ENCODE data around the gene DAD1. TPM values are rescaled to one million over a fixed set of nuclear protein-coding genes. Genes with fewer than 3 reads are reported as not detected.

DAD1 gene
- total and polyA plus RNA-seq, 7 donors: 77.8 to 277 (median 118) TPM

DNA sequence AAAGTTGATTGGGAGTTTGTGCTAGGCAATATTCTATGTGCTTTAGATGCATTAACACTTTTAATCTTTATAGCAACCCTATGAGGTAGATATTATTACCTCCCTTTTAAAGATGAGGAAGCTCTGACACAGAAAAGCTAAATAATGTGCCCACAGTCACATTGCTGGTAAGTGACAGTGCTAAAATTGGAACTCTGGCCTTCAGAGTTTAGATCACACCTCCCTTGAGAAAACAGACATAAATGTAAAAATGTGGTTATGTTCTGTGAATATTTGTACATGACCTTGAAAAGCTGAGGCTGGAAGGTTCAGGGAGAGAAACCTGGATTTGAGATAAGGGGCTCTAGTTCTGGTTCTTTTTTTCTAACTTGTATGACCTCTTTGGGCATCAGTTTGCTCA lies 11.0 kb upstream of the DAD1 start:
- peaks cover 23% of the 10 kb centered on the region for H3K4me1 ChIP-seq
- H3K9me3 ChIP-seq: no peaks in the 10 kb centered on the region
- DNase-seq: no peak
- H3K27ac ChIP-seq: peak overlapping the region; percentile 94
- peaks cover 2 to 42% of the 10 kb centered on the region in 2 donors for H3K36me3 ChIP-seq (ENCODE audit: insufficient read depth in 1 of 2, low read depth in 1 of 2)
- peak overlapping the region; percentile 97 for H3K4me3 ChIP-seq
- no peaks in the 10 kb centered on the region for H3K27me3 ChIP-seq (ENCODE audit: insufficient read depth in 3 of 3, low read length in 2 of 3)
- intact Hi-C loops (cut with DNase I): no loop called here
- ATAC-seq: no peak
- TF ChIP-seq, protein P1, sequence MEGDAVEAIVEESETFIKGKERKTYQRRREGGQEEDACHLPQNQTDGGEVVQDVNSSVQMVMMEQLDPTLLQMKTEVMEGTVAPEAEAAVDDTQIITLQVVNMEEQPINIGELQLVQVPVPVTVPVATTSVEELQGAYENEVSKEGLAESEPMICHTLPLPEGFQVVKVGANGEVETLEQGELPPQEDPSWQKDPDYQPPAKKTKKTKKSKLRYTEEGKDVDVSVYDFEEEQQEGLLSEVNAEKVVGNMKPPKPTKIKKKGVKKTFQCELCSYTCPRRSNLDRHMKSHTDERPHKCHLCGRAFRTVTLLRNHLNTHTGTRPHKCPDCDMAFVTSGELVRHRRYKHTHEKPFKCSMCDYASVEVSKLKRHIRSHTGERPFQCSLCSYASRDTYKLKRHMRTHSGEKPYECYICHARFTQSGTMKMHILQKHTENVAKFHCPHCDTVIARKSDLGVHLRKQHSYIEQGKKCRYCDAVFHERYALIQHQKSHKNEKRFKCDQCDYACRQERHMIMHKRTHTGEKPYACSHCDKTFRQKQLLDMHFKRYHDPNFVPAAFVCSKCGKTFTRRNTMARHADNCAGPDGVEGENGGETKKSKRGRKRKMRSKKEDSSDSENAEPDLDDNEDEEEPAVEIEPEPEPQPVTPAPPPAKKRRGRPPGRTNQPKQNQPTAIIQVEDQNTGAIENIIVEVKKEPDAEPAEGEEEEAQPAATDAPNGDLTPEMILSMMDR (IDR thresholded peaks at IDR 0.05): no peak

DNA sequence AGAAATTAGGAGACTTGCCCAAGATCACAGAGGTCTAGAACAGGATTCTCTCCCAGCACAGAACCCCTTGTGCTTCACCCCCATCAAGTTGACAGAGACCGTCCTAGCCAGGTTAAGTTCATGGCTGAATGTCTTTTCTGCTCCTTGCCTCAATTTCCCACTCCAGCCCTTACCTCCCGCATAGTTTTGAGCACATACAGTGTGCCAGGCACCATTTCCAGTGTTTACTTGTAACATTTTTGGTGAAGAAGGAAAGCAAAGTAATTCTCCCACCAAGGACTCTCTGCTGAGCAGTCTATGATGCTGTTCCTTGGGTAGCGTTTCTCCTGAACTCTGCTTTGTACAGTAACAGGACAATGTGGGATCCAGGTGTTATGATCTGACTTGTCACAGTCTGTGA lies 10.3 kb upstream of the DAD1 start:
- H3K36me3 ChIP-seq (ENCODE audit: insufficient read depth in 1 of 2, low read depth in 1 of 2): peaks cover under 1 to 35% of the 10 kb centered on the region in 2 donors
- intact Hi-C loops (cut with DNase I): no loop called here
- H3K27ac ChIP-seq: peak overlapping the region; percentile 94
- peaks cover 23% of the 10 kb centered on the region for H3K4me1 ChIP-seq
- peak overlapping the region; percentile 97 for H3K4me3 ChIP-seq
- TF ChIP-seq, protein P1 (IDR thresholded peaks at IDR 0.05): no peak
- ATAC-seq (peak in 1 of 4 donors; percentile 17), DNase-seq (no peak)
- no peaks in the 10 kb centered on the region for H3K9me3 ChIP-seq
- WGBS, 3 donors: 62 to 89% (median 69%) methylated on average over 3 of the region's 3 CpGs
- H3K27me3 ChIP-seq (ENCODE audit: insufficient read depth in 3 of 3, low read length in 2 of 3): no peaks in the 10 kb centered on the region

GRCh38 chr14:22598896-22599244 lies 9.8 kb upstream of the DAD1 start:
- Histone ChIP-seq H3K4me3 (peak overlapping the region; percentile 97), H3K4me1 (peaks cover 23% of the 10 kb centered on the region), H3K9me3 (no peaks in the 10 kb centered on the region), H3K27ac (peak overlapping the region; percentile 94), H3K27me3 (ENCODE audit: insufficient read depth in 3 of 3, low read length in 2 of 3) (no peaks in the 10 kb centered on the region), H3K36me3 (ENCODE audit: insufficient read depth in 1 of 2, low read depth in 1 of 2) (peaks cover 0 to 30% of the 10 kb centered on the region in 2 donors)
- ATAC-seq (peak; percentile 81 to 95 (median 90)), DNase-seq (no peak)
- WGBS, 3 donors: 1 to 3% (median 2%) methylated on average over 5 of the region's 5 CpGs
- intact Hi-C loops (cut with DNase I): no loop called here
- TF ChIP-seq, protein P1 (IDR thresholded peaks at IDR 0.05): no peak

DNA sequence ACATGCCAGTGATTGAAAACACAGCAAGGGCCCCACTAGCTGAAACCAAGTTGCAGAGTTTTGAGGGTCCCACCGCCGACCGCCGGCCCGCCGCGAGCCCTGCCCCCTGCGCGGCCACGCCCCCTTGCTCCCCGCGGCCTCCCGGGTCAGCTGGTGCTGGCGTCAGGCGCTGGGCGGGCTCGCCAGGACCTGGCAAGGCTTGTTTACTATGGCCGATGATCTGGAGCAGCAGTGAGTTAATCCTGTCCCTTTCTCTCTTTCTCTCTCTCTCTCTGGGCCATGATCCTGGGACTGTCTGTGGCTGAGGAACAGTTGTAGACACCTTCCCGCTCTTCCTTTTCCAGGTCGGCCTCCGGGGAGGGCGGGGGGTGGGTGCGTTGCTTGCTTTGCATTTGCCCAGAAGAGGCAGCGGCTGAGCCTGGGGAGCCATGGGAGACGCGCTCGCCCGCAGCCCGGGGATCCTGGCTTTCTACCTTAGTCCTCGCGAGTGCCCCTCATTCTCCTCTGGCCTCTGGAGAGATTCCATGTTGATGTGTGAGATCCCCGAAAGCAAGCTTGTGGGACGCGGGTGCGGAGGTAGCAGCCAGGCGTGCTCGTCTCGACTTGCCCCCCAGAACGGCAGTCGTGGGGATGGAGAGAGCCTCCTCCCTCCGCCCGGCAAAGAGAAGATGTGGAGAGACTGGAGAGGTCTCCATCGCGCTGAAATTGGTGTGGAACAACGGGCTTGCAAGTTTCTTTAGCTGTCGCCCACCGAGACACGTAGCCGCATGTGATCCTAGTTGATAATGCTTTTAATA lies 9.3 kb upstream of the DAD1 start, which contains the start of gene ABHD4:
Gene ABHD4 (plus strand): TSS at position 202 of the 797 bp plus-strand sequence. CDS start 7 bp downstream, at position 209.
- Histone ChIP-seq H3K4me1 (peaks cover 23% of the 10 kb centered on the region), H3K36me3 (ENCODE audit: insufficient read depth in 1 of 2, low read depth in 1 of 2) (peaks cover 0 to 25% of the 10 kb centered on the region in 2 donors), H3K4me3 (peak within 1 kb of the TSS; percentile 97), H3K27me3 (ENCODE audit: insufficient read depth in 3 of 3, low read length in 2 of 3) (no peaks in the 10 kb centered on the region), H3K27ac (peak within 1 kb of the TSS; percentile 94), H3K9me3 (no peaks in the 10 kb centered on the region)
- 0 to 1% (median 0%) methylated on average over 49 of the region's 49 CpGs for WGBS, 3 donors
- peak; percentile 94 to 98 (median 96) for ATAC-seq
- TF ChIP-seq, protein P1 (IDR thresholded peaks at IDR 0.05): no peak
- DNase-seq: peak; percentile 86 to 92
- intact Hi-C loops (cut with DNase I): no loop called here
